ENCODE measurements around the gene COL21A1. TPM values are rescaled to one million over a fixed set of nuclear protein-coding genes. Genes with fewer than 3 reads are reported as not detected.

The COL21A1 gene
- total RNA-seq, 1 donor from 2014 or later: 1.2 TPM

- Mint-ChIP-seq H3K36me3 (ENCODE audit: low read depth, unreplicated experiment) (no peaks in the 10 kb centered on the region), H3K27ac (ENCODE audit: unreplicated experiment) (no peak overlapping the region), H3K4me1 (ENCODE audit: unreplicated experiment) (peaks cover 2% of the 10 kb centered on the region), H3K9me3 (ENCODE audit: unreplicated experiment) (no peaks in the 10 kb centered on the region), H3K27me3 (ENCODE audit: unreplicated experiment) (no peaks in the 10 kb centered on the region), H3K4me3 (ENCODE audit: unreplicated experiment) (no peak overlapping the region)
- no peak for DNase-seq (ENCODE audit: low spot score)
- no peak for TF ChIP-seq CTCF (IDR thresholded peaks at IDR 0.05; ENCODE audit: unreplicated experiment)
These were observed 5.0 kb downstream of the COL21A1 start for GRCh38 chr6:56242346-56242745.

- no peaks in the 10 kb centered on the region for H3K27me3 Mint-ChIP-seq (ENCODE audit: unreplicated experiment)
- DNase-seq (ENCODE audit: low spot score): no peak
- no peak overlapping the region for H3K4me3 Mint-ChIP-seq (ENCODE audit: unreplicated experiment)
- no peaks in the 10 kb centered on the region for H3K9me3 Mint-ChIP-seq (ENCODE audit: unreplicated experiment)
- no peaks in the 10 kb centered on the region for H3K4me1 Mint-ChIP-seq (ENCODE audit: unreplicated experiment)
- no peak overlapping the region for H3K27ac Mint-ChIP-seq (ENCODE audit: unreplicated experiment)
- H3K36me3 Mint-ChIP-seq (ENCODE audit: low read depth, unreplicated experiment): no peaks in the 10 kb centered on the region
- TF ChIP-seq CTCF (IDR thresholded peaks at IDR 0.05; ENCODE audit: unreplicated experiment): no peak
These were observed 6.1 kb downstream of the COL21A1 start for GRCh38 chr6:56241124-56241802.

GRCh38 chr6:56238352-56238751 lies 9.0 kb downstream of the COL21A1 start:
- no peak for TF ChIP-seq CTCF (IDR thresholded peaks at IDR 0.05; ENCODE audit: unreplicated experiment)
- H3K4me3 Mint-ChIP-seq (ENCODE audit: unreplicated experiment): no peak overlapping the region
- H3K9me3 Mint-ChIP-seq (ENCODE audit: unreplicated experiment): no peaks in the 10 kb centered on the region
- H3K27ac Mint-ChIP-seq (ENCODE audit: unreplicated experiment): no peak overlapping the region
- DNase-seq (ENCODE audit: low spot score): no peak
- no peaks in the 10 kb centered on the region for H3K4me1 Mint-ChIP-seq (ENCODE audit: unreplicated experiment)
- no peaks in the 10 kb centered on the region for H3K36me3 Mint-ChIP-seq (ENCODE audit: low read depth, unreplicated experiment)
- no peaks in the 10 kb centered on the region for H3K27me3 Mint-ChIP-seq (ENCODE audit: unreplicated experiment)

- no peak overlapping the region for H3K27ac Mint-ChIP-seq (ENCODE audit: unreplicated experiment)
- DNase-seq (ENCODE audit: low spot score): no peak
- H3K36me3 Mint-ChIP-seq (ENCODE audit: low read depth, unreplicated experiment): no peaks in the 10 kb centered on the region
- H3K27me3 Mint-ChIP-seq (ENCODE audit: unreplicated experiment): no peaks in the 10 kb centered on the region
- no peak overlapping the region for H3K4me3 Mint-ChIP-seq (ENCODE audit: unreplicated experiment)
- TF ChIP-seq CTCF (IDR thresholded peaks at IDR 0.05; ENCODE audit: unreplicated experiment): no peak
- H3K4me1 Mint-ChIP-seq (ENCODE audit: unreplicated experiment): peaks cover 6% of the 10 kb centered on the region
- H3K9me3 Mint-ChIP-seq (ENCODE audit: unreplicated experiment): no peaks in the 10 kb centered on the region
These were observed 12.1 kb downstream of the COL21A1 start for GRCh38 chr6:56235245-56235644.

- H3K27ac Mint-ChIP-seq (ENCODE audit: unreplicated experiment): no peak overlapping the region
- H3K27me3 Mint-ChIP-seq (ENCODE audit: unreplicated experiment): no peaks in the 10 kb centered on the region
- DNase-seq (ENCODE audit: low spot score): no peak
- H3K9me3 Mint-ChIP-seq (ENCODE audit: unreplicated experiment): no peaks in the 10 kb centered on the region
- TF ChIP-seq CTCF (IDR thresholded peaks at IDR 0.05; ENCODE audit: unreplicated experiment): no peak
- no peak overlapping the region for H3K4me3 Mint-ChIP-seq (ENCODE audit: unreplicated experiment)
- H3K36me3 Mint-ChIP-seq (ENCODE audit: low read depth, unreplicated experiment): no peaks in the 10 kb centered on the region
- H3K4me1 Mint-ChIP-seq (ENCODE audit: unreplicated experiment): peaks cover 6% of the 10 kb centered on the region
These were observed 14.9 kb downstream of the COL21A1 start for GRCh38 chr6:56232436-56232835.

Data from endothelial cell (in vitro differentiated cells).